ENCODE measurements around the gene MEST. TPM values are rescaled to one million over a fixed set of nuclear protein-coding genes. Genes with fewer than 3 reads are reported as not detected.

MEST gene
- polyA plus RNA-seq, 1 donor = 169 TPM

- Histone ChIP-seq H3K4me1 (ENCODE audit: control insufficient read depth, insufficient read depth, low read length) (no peaks in the 10 kb centered on the region), H3K36me3 (ENCODE audit: control insufficient read depth, insufficient read depth, low read length) (no peaks in the 10 kb centered on the region), H3K4me3 (ENCODE audit: low read length) (no peak overlapping the region), H3K9me3 (ENCODE audit: control insufficient read depth, low read depth, low read length) (peaks cover 11% of the 10 kb centered on the region), H3K27ac (ENCODE audit: low read length) (no peak overlapping the region), H3K27me3 (ENCODE audit: control insufficient read depth, insufficient read depth, low read length) (no peaks in the 10 kb centered on the region)
- 90% methylated on average over 2 of the region's 2 CpGs for WGBS (ENCODE audit: insufficient coverage, low lambda C conversion rate)
- DNase-seq = no peak
Observed at GRCh38 chr7:130458257-130458656, 33.6 kb upstream of the MEST start.

- peaks cover 2% of the 10 kb centered on the region for H3K4me1 ChIP-seq (ENCODE audit: control insufficient read depth, insufficient read depth, low read length)
- H3K27ac ChIP-seq (ENCODE audit: low read length) = no peak overlapping the region
- no peak overlapping the region for H3K4me3 ChIP-seq (ENCODE audit: low read length)
- no peak for DNase-seq
- H3K9me3 ChIP-seq (ENCODE audit: control insufficient read depth, low read depth, low read length) = peaks cover 11% of the 10 kb centered on the region
- no peaks in the 10 kb centered on the region for H3K27me3 ChIP-seq (ENCODE audit: control insufficient read depth, insufficient read depth, low read length)
- WGBS (ENCODE audit: insufficient coverage, low lambda C conversion rate) = no CpG with 5 or more reads among the region's 2 CpGs
- H3K36me3 ChIP-seq (ENCODE audit: control insufficient read depth, insufficient read depth, low read length) = no peaks in the 10 kb centered on the region
Observed at GRCh38 chr7:130461272-130461671, 30.6 kb upstream of the MEST start.

GRCh38 chr7:130463553-130464434 is 28.1 kb upstream of the MEST start:
- WGBS (ENCODE audit: insufficient coverage, low lambda C conversion rate) = 44% methylated on average over 3 of the region's 4 CpGs
- Histone ChIP-seq H3K27me3 (ENCODE audit: control insufficient read depth, insufficient read depth, low read length) (no peaks in the 10 kb centered on the region), H3K4me3 (ENCODE audit: low read length) (no peak overlapping the region), H3K4me1 (ENCODE audit: control insufficient read depth, insufficient read depth, low read length) (peaks cover 2% of the 10 kb centered on the region), H3K27ac (ENCODE audit: low read length) (peak overlapping the region; percentile 28), H3K9me3 (ENCODE audit: control insufficient read depth, low read depth, low read length) (peaks cover 10% of the 10 kb centered on the region), H3K36me3 (ENCODE audit: control insufficient read depth, insufficient read depth, low read length) (no peaks in the 10 kb centered on the region)
- DNase-seq = peak; percentile 38 to 75

GRCh38 chr7:130468612-130469011 is 23.3 kb upstream of the MEST start:
- no peak for DNase-seq
- Histone ChIP-seq H3K9me3 (ENCODE audit: control insufficient read depth, low read depth, low read length) (no peaks in the 10 kb centered on the region), H3K36me3 (ENCODE audit: control insufficient read depth, insufficient read depth, low read length) (no peaks in the 10 kb centered on the region), H3K27me3 (ENCODE audit: control insufficient read depth, insufficient read depth, low read length) (no peaks in the 10 kb centered on the region), H3K27ac (ENCODE audit: low read length) (no peak overlapping the region), H3K4me3 (ENCODE audit: low read length) (no peak overlapping the region), H3K4me1 (ENCODE audit: control insufficient read depth, insufficient read depth, low read length) (peaks cover 2% of the 10 kb centered on the region)
- WGBS (ENCODE audit: insufficient coverage, low lambda C conversion rate) = no CpG with 5 or more reads among the region's 1 CpG

GRCh38 chr7:130471974-130472373 is 19.9 kb upstream of the MEST start:
- Histone ChIP-seq H3K4me1 (ENCODE audit: control insufficient read depth, insufficient read depth, low read length) (no peaks in the 10 kb centered on the region), H3K27me3 (ENCODE audit: control insufficient read depth, insufficient read depth, low read length) (no peaks in the 10 kb centered on the region), H3K4me3 (ENCODE audit: low read length) (no peak overlapping the region), H3K9me3 (ENCODE audit: control insufficient read depth, low read depth, low read length) (no peaks in the 10 kb centered on the region), H3K27ac (ENCODE audit: low read length) (no peak overlapping the region), H3K36me3 (ENCODE audit: control insufficient read depth, insufficient read depth, low read length) (no peaks in the 10 kb centered on the region)
- no peak for DNase-seq
- 72% methylated on average over 2 of the region's 2 CpGs for WGBS (ENCODE audit: insufficient coverage, low lambda C conversion rate)

- Histone ChIP-seq H3K27me3 (ENCODE audit: control insufficient read depth, insufficient read depth, low read length) (no peaks in the 10 kb centered on the region), H3K9me3 (ENCODE audit: control insufficient read depth, low read depth, low read length) (no peaks in the 10 kb centered on the region), H3K4me1 (ENCODE audit: control insufficient read depth, insufficient read depth, low read length) (no peaks in the 10 kb centered on the region), H3K27ac (ENCODE audit: low read length) (peak overlapping the region; percentile 12), H3K4me3 (ENCODE audit: low read length) (no peak overlapping the region), H3K36me3 (ENCODE audit: control insufficient read depth, insufficient read depth, low read length) (no peaks in the 10 kb centered on the region)
- no peak for DNase-seq
Observed at GRCh38 chr7:130473289-130473688, 18.6 kb upstream of the MEST start.

- DNase-seq = no peak
- H3K27ac ChIP-seq (ENCODE audit: low read length) = no peak overlapping the region
- H3K9me3 ChIP-seq (ENCODE audit: control insufficient read depth, low read depth, low read length) = no peaks in the 10 kb centered on the region
- 87% methylated on average over 2 of the region's 4 CpGs for WGBS (ENCODE audit: insufficient coverage, low lambda C conversion rate)
- no peaks in the 10 kb centered on the region for H3K4me1 ChIP-seq (ENCODE audit: control insufficient read depth, insufficient read depth, low read length)
- H3K36me3 ChIP-seq (ENCODE audit: control insufficient read depth, insufficient read depth, low read length) = no peaks in the 10 kb centered on the region
- H3K27me3 ChIP-seq (ENCODE audit: control insufficient read depth, insufficient read depth, low read length) = no peaks in the 10 kb centered on the region
- H3K4me3 ChIP-seq (ENCODE audit: low read length) = no peak overlapping the region
Observed at GRCh38 chr7:130473876-130474275, 18.0 kb upstream of the MEST start.

GRCh38 chr7:130475776-130476175 is 16.1 kb upstream of the MEST start:
- no peaks in the 10 kb centered on the region for H3K4me1 ChIP-seq (ENCODE audit: control insufficient read depth, insufficient read depth, low read length)
- WGBS (ENCODE audit: insufficient coverage, low lambda C conversion rate) = 65% methylated on average over 4 of the region's 7 CpGs
- no peak for DNase-seq
- no peaks in the 10 kb centered on the region for H3K36me3 ChIP-seq (ENCODE audit: control insufficient read depth, insufficient read depth, low read length)
- no peaks in the 10 kb centered on the region for H3K27me3 ChIP-seq (ENCODE audit: control insufficient read depth, insufficient read depth, low read length)
- no peaks in the 10 kb centered on the region for H3K9me3 ChIP-seq (ENCODE audit: control insufficient read depth, low read depth, low read length)
- H3K4me3 ChIP-seq (ENCODE audit: low read length) = no peak overlapping the region
- H3K27ac ChIP-seq (ENCODE audit: low read length) = no peak overlapping the region

- Histone ChIP-seq H3K4me3 (ENCODE audit: low read length) (no peak overlapping the region), H3K27me3 (ENCODE audit: control insufficient read depth, insufficient read depth, low read length) (no peaks in the 10 kb centered on the region), H3K27ac (ENCODE audit: low read length) (no peak overlapping the region), H3K4me1 (ENCODE audit: control insufficient read depth, insufficient read depth, low read length) (no peaks in the 10 kb centered on the region), H3K9me3 (ENCODE audit: control insufficient read depth, low read depth, low read length) (no peaks in the 10 kb centered on the region), H3K36me3 (ENCODE audit: control insufficient read depth, insufficient read depth, low read length) (no peaks in the 10 kb centered on the region)
- DNase-seq = no peak
- WGBS (ENCODE audit: insufficient coverage, low lambda C conversion rate) = 57% methylated on average over 1 of the region's 9 CpGs
Observed at GRCh38 chr7:130476297-130477150, 15.4 kb upstream of the MEST start.

- Histone ChIP-seq H3K9me3 (ENCODE audit: control insufficient read depth, low read depth, low read length) (no peaks in the 10 kb centered on the region), H3K36me3 (ENCODE audit: control insufficient read depth, insufficient read depth, low read length) (no peaks in the 10 kb centered on the region), H3K27ac (ENCODE audit: low read length) (no peak overlapping the region), H3K4me3 (ENCODE audit: low read length) (no peak overlapping the region), H3K27me3 (ENCODE audit: control insufficient read depth, insufficient read depth, low read length) (no peaks in the 10 kb centered on the region), H3K4me1 (ENCODE audit: control insufficient read depth, insufficient read depth, low read length) (peaks cover 6% of the 10 kb centered on the region)
- no peak for DNase-seq
- 81% methylated on average over 3 of the region's 3 CpGs for WGBS (ENCODE audit: insufficient coverage, low lambda C conversion rate)
Observed at GRCh38 chr7:130478991-130479390, 12.9 kb upstream of the MEST start.

Measured in large intestine (tissue), 3 donors.